H54 (cell line): ENCODE results near the gene ZBTB4.
"Not testable (repeated sequence)": the region's sequence is repeated elsewhere in the genome, so short reads cannot be mapped to it uniquely, and the experiment has no call there.

Experiments used
- DNase-seq: peaks from one replicate; pipeline ENCODE4 v3.0.0; 2011; ENCODE audit warnings: low spot score, mixed read lengths; ENCODE audit not compliant: insufficient read length
- FAIRE-seq: peaks from 3 replicates; lab custom pipeline; 2011; peaks lifted over from hg19 to GRCh38; lab: Jason Lieb, UNC
- POLR2A ChIP-seq: IDR thresholded peaks from 2 replicates; pipeline ENCODE4 v1.6.1; 2011; ENCODE audit warnings: low read depth, mild to moderate bottlenecking, low read length

Gene ZBTB4

DNA sequence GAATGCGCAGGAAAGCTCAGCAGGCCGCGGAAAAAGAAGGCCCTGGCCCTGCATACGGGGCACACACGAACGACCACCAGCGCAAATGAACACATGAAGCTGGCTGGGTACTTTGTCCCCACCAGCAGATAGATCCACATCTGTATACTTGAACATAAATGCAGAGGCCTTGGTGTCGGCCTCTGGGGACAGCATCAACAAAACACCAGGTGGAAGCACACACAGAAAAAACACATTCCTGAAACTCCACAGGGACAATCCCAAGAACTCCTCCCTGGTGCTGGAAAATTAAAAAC lies 606 bp upstream of the ZBTB4 start:
- DNase-seq (no peak), FAIRE-seq (no peak)
- TF ChIP-seq POLR2A = no peak

GRCh38 chr17:7478276-7479212 lies 887 bp downstream of the ZBTB4 start:
- TF ChIP-seq POLR2A = 0 out of 2 replicates have a peak, but pooled peaks have one; percentile 19
- FAIRE-seq (no peak), DNase-seq (peak; percentile 57)

GRCh38 chr17:7477392-7478275 lies 1.8 kb downstream of the ZBTB4 start:
- no peak for DNase-seq
- TF ChIP-seq POLR2A = no peak

DNA sequence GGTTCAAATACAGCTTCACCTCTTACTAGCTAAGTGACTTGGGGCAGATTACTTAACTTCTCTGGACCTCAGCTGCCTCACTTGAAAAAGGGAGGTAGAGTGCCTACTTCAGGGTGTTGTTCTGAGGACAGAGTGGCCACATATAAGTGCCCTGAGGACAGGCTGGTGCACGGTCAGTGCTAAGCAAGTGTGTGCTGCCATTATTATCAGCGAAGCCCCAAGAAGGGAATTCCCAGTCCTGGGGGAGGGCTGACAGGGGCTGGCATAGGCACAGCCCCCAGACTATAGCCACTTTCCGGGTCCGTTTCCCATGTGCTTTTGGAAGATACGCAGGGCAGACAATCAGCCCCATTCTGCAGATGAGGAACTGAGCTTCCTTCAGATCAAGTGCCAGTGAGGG lies 2.5 kb downstream of the ZBTB4 start:
- FAIRE-seq = no peak

More at GRCh38 chr17:7477392-7478275, 1.8 kb downstream of the ZBTB4 start:
- no peak for FAIRE-seq

GRCh38 chr17:7476494-7476893 lies 2.9 kb downstream of the ZBTB4 start:
- DNase-seq (peak; percentile 87), FAIRE-seq (peak; percentile 82)

More for the DNA sequence above, 2.5 kb downstream of the ZBTB4 start:
- DNase-seq = no peak
- no peak for TF ChIP-seq POLR2A

DNA sequence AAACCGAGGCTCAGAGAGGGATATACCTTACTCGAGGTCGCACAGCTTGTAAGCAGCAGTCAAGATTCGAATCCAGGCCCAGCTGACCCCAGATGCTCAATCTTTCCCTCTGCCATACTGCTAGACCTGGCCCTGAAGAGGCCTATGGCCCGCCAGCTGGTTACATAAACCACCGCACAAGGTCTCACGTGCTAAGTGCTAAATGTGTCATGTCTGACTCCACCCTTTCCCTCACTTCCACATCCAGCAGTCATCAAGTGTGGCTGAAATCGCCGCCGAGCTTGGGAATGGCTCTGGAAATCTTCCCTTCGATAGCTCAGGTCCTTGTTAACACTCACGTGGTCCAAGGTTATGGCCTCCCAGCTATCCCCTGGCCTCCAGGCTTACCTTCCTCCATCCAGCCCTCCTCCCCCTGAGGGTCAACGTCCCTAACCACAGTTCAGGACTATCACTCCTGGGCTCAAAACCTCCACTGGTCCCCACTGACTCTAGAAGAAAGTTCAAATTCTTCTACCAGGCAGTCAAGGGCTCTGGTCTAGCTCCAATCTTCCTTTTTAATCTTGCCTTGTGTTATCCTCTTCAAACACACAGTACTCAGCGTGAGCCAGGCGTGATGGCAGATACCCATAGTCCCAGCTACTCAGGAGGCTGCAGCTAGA lies 3.5 kb downstream of the ZBTB4 start:
- FAIRE-seq (no peak), DNase-seq (no peak)
- TF ChIP-seq POLR2A = no peak

More at GRCh38 chr17:7476494-7476893, 2.9 kb downstream of the ZBTB4 start:
- TF ChIP-seq POLR2A = no peak

GRCh38 chr17:7474767-7475166 lies 4.7 kb downstream of the ZBTB4 start:
- not testable (repeated sequence) for FAIRE-seq, DNase-seq

- DNase-seq (no peak), FAIRE-seq (no peak)
- TF ChIP-seq POLR2A = no peak
These were observed 7.7 kb downstream of the ZBTB4 start for GRCh38 chr17:7471729-7472128.

DNA sequence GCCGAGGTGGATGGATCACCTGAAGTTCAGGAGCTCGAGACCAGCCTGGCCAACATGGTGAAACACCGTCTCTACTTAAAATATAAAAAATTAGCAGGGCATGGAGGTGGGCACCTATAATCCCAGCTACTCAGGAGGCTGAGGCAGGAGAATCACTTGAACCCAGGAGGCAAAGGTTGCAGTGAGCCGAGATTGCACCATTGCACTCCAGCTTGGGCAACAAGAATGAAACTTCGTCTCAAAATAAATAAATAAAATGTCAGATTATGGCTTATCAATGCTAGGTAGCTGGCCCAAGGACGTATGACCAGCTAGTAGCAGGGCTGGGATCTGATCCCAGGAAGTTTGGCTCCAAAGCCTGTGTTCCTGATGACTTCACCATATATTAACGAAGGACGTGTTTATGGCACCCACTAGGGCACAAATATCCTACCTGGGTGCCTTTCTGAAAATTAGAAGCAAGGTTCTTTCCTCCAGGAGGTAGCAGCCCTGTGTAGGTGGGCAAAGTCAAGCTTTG lies 8.9 kb downstream of the ZBTB4 start:
- not testable (repeated sequence) for DNase-seq, FAIRE-seq

DNA sequence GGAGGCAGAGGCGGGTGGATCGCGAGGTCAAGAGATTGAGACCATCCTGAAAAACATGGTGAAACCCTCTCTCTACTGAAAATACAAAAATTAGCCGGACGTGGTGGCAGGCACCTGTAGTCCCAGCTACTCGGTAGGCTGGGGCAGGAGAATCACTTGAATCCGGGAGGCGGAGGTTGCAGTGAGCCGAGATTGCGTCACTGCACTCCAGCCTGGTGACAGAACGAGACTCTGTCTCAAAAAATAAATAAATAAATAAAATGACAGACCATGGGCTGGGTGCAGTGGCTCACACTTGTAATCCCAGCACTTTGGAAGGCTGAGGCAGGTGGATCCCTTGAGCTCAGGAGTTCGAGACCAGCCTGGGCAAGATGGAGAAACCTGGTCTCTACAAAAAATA lies 9.6 kb downstream of the ZBTB4 start:
- FAIRE-seq, DNase-seq: not testable (repeated sequence)

- no peak for FAIRE-seq
- TF ChIP-seq POLR2A = no peak
- DNase-seq = no peak
These were observed 10.5 kb downstream of the ZBTB4 start for GRCh38 chr17:7468804-7469389.

DNA sequence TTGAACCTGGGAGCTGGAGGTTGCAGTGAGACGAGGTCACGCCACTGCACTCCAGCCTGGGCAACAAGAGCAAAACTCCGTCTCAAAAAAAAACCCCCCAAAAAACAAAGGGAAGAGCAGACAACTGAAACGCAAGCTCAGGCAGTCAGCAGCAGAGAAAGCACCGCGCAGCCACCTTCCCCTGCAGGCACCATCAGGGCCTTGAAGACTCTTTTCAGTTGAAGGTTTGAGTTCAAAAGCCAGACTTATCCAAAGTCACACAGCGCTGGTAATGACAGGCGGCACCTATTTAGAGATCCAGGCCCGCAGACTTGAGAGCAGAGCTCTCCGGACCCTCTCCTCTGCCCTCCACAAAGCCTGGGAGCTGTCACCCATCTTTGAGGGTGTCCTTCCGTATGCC lies 11.1 kb downstream of the ZBTB4 start:
- no peak for DNase-seq
- no peak for TF ChIP-seq POLR2A
- no peak for FAIRE-seq

DNA sequence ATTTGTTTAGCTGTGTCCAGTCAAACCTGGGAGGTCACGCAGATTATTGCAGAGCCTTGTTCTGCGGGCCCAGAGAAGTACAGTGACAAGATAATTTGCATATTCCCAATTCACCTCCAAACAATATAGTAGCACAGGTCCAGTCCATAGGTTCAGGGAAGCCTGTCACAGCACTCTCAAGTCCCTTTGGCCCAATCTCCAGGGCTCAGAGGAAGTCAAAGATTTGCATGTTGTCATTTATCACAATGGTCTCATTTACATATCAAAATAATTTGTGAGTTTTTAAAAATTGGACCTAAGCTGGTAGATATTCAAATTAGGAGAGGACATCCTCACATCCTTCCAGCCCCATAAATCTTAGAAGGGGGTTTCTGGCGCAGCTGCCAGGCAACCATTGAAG lies 11.9 kb downstream of the ZBTB4 start:
- FAIRE-seq (no peak), DNase-seq (no peak)
- TF ChIP-seq POLR2A = no peak
